22Rv1 (cell line): ENCODE results near the gene RNPEPL1.

Source experiments
- CTCF ChIP-seq: fragments of 450-650 bp; IDR thresholded peaks from 2 replicates; pipeline ENCODE4 v1.5.1; 2017; ENCODE audit warnings: mild to moderate bottlenecking
- ZFX ChIP-seq: fragments of 450-650 bp; IDR thresholded peaks from 2 replicates; pipeline ENCODE4 v1.6.1; 2017; ENCODE audit warnings: antibody characterized with exemption, borderline replicate concordance

DNA sequence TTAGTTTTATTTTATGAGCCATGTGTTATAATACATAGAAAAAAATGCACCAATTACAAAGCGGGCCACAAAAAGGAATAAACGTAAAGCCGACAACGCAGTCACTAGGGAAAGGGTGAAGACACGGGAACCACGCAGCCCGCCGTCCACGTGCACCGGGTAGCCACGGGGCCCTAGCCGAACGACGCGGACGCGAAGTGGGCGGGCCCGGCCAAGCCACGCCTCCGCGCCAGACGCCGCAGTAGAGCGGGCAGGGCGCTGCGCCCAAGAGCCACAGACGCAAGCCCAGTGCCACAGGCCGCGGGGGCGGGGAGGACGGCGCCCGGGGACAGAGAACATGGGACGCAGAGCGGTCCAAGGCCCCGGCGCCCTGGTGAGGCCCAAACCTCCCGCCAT is 8.2 kb upstream of the RNPEPL1 start, which contains the start of gene DUSP28:
- TF ChIP-seq CTCF (no peak), ZFX (no peak)
